ENCODE results near the gene ATG16L1.

DNA sequence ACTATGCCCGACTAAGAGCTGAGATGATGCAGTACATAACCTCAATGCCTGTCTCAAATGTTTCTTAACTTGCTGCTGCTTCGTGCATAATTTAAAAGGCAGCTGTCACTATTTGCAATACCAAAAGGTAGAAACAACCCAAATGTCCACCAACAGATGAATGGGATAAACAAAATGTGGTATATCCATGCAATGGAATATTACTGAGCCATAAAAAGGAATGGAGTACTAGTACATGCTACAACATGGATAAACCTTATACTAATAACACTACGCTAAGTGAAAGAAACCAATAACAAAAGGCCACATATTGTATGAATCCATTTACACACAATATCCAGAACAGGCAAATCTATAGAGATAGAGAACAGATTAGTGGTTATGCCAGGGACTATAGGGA is 89.8 kb downstream of the ATG16L1 start:
- TF ChIP-seq, protein P1, sequence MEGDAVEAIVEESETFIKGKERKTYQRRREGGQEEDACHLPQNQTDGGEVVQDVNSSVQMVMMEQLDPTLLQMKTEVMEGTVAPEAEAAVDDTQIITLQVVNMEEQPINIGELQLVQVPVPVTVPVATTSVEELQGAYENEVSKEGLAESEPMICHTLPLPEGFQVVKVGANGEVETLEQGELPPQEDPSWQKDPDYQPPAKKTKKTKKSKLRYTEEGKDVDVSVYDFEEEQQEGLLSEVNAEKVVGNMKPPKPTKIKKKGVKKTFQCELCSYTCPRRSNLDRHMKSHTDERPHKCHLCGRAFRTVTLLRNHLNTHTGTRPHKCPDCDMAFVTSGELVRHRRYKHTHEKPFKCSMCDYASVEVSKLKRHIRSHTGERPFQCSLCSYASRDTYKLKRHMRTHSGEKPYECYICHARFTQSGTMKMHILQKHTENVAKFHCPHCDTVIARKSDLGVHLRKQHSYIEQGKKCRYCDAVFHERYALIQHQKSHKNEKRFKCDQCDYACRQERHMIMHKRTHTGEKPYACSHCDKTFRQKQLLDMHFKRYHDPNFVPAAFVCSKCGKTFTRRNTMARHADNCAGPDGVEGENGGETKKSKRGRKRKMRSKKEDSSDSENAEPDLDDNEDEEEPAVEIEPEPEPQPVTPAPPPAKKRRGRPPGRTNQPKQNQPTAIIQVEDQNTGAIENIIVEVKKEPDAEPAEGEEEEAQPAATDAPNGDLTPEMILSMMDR (conservative IDR thresholded peaks at IDR 0.05 in 1 of 2, IDR thresholded peaks at IDR 0.05 in 1 of 2; ENCODE audit: extremely low read depth in 1 of 2, insufficient read depth in 1 of 2, low read depth in 1 of 2, low read length in 2 of 2) = no peak
- no peak for TF ChIP-seq EZH2 (IDR thresholded peaks at IDR 0.05; ENCODE audit: borderline replicate concordance, low read length)

Data from mammary epithelial cell (primary cell).